Suprapubic skin (tissue), 4 donors: ENCODE data around the gene TAL2.

ENCODE experiments used
- POLR2A ChIP-seq, 2 donors: fragments of 450-650 bp; IDR thresholded peaks; one replicate each; pipeline ENCODE4 v1.6.1; 2017; ENCODE audit warnings: antibody characterized with exemption in 2 of 2, mild to moderate bottlenecking in 2 of 2, moderate library complexity in 2 of 2
- POLR2AphosphoS5 ChIP-seq, 3 donors: sonication (generic); formaldehyde crosslinking; IDR thresholded peaks; one replicate each; pipeline ENCODE4 v1.6.1; 2017; ENCODE audit warnings: antibody characterized with exemption in 3 of 3
- TF ChIP-seq, protein P1 (sequence below), 2 donors: fragments of 200-600 bp in 1 of 2; fragments of 450-650 bp in 1 of 2; sonication (generic) in 1 of 2; IDR thresholded peaks; one replicate each; pipeline ENCODE4 v1.5.1; 2016 to 2019; ENCODE audit warnings: antibody characterized with exemption in 2 of 2, mild to moderate bottlenecking in 1 of 2, moderate library complexity in 1 of 2

DNA sequence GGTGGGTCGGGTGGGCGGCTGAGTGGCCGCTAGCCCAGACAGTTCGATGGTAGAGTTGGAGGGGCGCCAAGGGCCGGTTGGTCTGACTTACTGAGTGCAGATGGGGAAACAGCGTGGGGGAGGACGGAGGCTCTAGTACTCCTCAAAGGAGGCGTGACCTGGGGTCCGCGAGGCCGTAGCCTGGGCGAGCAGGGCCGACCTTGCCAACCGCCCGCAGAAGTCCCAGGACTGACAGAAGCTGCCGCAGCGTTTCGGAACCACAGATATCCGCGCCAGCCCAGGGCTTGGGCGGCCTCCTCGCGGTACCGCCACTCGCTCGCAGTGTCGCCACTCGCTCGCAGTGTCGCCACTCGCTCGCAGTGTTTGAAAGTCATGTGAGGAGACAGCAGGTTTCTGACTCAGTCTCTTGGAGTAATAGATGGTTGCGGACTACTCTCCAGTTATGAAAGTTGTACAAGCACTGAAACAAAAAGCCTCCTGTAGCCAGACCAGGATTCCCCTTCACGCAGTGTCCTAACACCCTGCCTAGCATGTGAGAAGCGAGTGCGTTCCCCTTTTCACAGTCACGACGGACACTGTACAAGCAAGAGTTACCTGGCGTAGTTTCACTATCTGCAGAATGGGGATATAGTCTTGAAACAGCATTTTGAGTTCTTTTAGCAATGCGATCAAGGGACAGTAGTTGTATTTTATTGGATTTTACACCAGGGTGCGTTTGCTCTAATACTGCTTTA lies 32.8 kb downstream of the TAL2 start:
- TF ChIP-seq, protein P1, sequence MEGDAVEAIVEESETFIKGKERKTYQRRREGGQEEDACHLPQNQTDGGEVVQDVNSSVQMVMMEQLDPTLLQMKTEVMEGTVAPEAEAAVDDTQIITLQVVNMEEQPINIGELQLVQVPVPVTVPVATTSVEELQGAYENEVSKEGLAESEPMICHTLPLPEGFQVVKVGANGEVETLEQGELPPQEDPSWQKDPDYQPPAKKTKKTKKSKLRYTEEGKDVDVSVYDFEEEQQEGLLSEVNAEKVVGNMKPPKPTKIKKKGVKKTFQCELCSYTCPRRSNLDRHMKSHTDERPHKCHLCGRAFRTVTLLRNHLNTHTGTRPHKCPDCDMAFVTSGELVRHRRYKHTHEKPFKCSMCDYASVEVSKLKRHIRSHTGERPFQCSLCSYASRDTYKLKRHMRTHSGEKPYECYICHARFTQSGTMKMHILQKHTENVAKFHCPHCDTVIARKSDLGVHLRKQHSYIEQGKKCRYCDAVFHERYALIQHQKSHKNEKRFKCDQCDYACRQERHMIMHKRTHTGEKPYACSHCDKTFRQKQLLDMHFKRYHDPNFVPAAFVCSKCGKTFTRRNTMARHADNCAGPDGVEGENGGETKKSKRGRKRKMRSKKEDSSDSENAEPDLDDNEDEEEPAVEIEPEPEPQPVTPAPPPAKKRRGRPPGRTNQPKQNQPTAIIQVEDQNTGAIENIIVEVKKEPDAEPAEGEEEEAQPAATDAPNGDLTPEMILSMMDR (IDR thresholded peaks at IDR 0.05): no peak
- TF ChIP-seq POLR2AphosphoS5 (IDR thresholded peaks at IDR 0.05) (no peak), POLR2A (IDR thresholded peaks at IDR 0.05) (peak in 1 of 2 donors; percentile 52)
